ENCODE results near the gene TMEM259. TPM values are rescaled to one million over a fixed set of nuclear protein-coding genes. Genes with fewer than 3 reads are reported as not detected.

The TMEM259 gene
- total and polyA plus RNA-seq, 2 of the 13 experiments (the other 11 are each of a cell fraction or from before 2014, with no cell fraction given) = 64.7 to 164 TPM

GRCh38 chr19:1028062-1028926 is 7.4 kb upstream of the TMEM259 start (continued):
- TF ChIP-seq JUN (CRISPR knock-in tag; IDR thresholded peaks at IDR 0.05) (no peak), REXO4 (CRISPR knock-in tag; IDR thresholded peaks at IDR 0.05; ENCODE audit: borderline replicate concordance) (no peak), ZNF816 (CRISPR knock-in tag; IDR thresholded peaks at IDR 0.05; ENCODE audit: borderline replicate concordance) (no peak), FOXA3 (CRISPR knock-in tag; IDR thresholded peaks at IDR 0.05) (peak; percentile 45; the same call in 1 of the 2 replicates), SOX5 (CRISPR knock-in tag; IDR thresholded peaks at IDR 0.05; ENCODE audit: borderline replicate concordance) (no peak), DPF2 (CRISPR knock-in tag; IDR thresholded peaks at IDR 0.05; ENCODE audit: borderline replicate concordance, low read depth) (no peak), FOXC1 (CRISPR knock-in tag; IDR thresholded peaks at IDR 0.05; ENCODE audit: borderline replicate concordance) (no peak), IRF1 (CRISPR knock-in tag; IDR thresholded peaks at IDR 0.05; ENCODE audit: low read depth) (no peak), ZNF33B (CRISPR knock-in tag; IDR thresholded peaks at IDR 0.05) (no peak), TCF7 (IDR thresholded peaks at IDR 0.05; ENCODE audit: low read depth) (peak; percentile 72), FOXA1 (IDR thresholded peaks at IDR 0.05) (no peak), FOXA1 (CRISPR knock-in tag; IDR thresholded peaks at IDR 0.05) (peak; percentile 74), RORA (CRISPR knock-in tag; IDR thresholded peaks at IDR 0.05) (no peak), THAP9 (CRISPR knock-in tag; IDR thresholded peaks at IDR 0.05; ENCODE audit: borderline replicate concordance) (no peak), PITX1 (CRISPR knock-in tag; IDR thresholded peaks at IDR 0.05) (0 out of 2 replicates have a peak, but pooled peaks have one; percentile 31), ZNF790 (CRISPR knock-in tag; IDR thresholded peaks at IDR 0.05; ENCODE audit: borderline replicate concordance) (no peak), POLR2G (IDR thresholded peaks at IDR 0.05; ENCODE audit: low read depth, low read length) (peak; percentile 44), ZNF503 (CRISPR knock-in tag; IDR thresholded peaks at IDR 0.05) (0 out of 2 replicates have a peak, but pooled peaks have one; percentile 4), ZNF788 (CRISPR knock-in tag; IDR thresholded peaks at IDR 0.05; ENCODE audit: borderline replicate concordance) (0 out of 2 replicates have a peak, but pooled peaks have one; percentile 14), PBX3 (CRISPR knock-in tag; IDR thresholded peaks at IDR 0.05; ENCODE audit: borderline replicate concordance) (no peak), SNAI1 (CRISPR knock-in tag; IDR thresholded peaks at IDR 0.05; ENCODE audit: borderline replicate concordance) (no peak)

Measured in HepG2 (cell line).